Measurements from ENCODE around the gene SRSF7. TPM values are rescaled to one million over a fixed set of nuclear protein-coding genes. Genes with fewer than 3 reads are reported as not detected.

Gene SRSF7
- total RNA-seq, 4 donors from 2014 or later, result 21.5 to 51.4 (median 34.1) TPM

GRCh38 chr2:38748391-38748790 is 2.8 kb downstream of the SRSF7 start:
- Histone ChIP-seq H3K4me3 (no peak overlapping the region), H3K9me3 (no peaks in the 10 kb centered on the region), H3K27me3 (no peaks in the 10 kb centered on the region), H3K4me1 (peaks cover 32 to 43% of the 10 kb centered on the region in 2 donors), H3K36me3 (peaks cover 0 to 63% of the 10 kb centered on the region in 2 donors), H3K27ac (peak overlapping the region in 1 of 4 donors; percentile 40)
- no peak for ATAC-seq
- TF ChIP-seq CTCF (IDR thresholded peaks at IDR 0.05 in 4 of 5, conservative IDR thresholded peaks at IDR 0.05 in 1 of 5) (no peak), POLR2A (IDR thresholded peaks at IDR 0.05) (no peak)
- DNase-seq, result no peak
- intact Hi-C loops (cut with DNase I; ENCODE audit: low total_unique reads) (no loop called here), in situ Hi-C loops (cut with MboI; ENCODE audit: low sequenced_read_pairs in 4 of 4) (loop anchor here in 3 of 4 donors (5.0 to 25.0 kb wide), 4 partner anchors 154 to 436 kb away; partner anchors contain the start of gene ATL2 (in 1 of the 3))

GRCh38 chr2:38747819-38748218 is 3.3 kb downstream of the SRSF7 start:
- no peaks in the 10 kb centered on the region for H3K27me3 ChIP-seq
- ATAC-seq (no peak), DNase-seq (no peak)
- H3K27ac ChIP-seq, result peak overlapping the region in 1 of 4 donors; percentile 40
- in situ Hi-C loops (cut with MboI; ENCODE audit: low sequenced_read_pairs in 4 of 4), result loop anchor here in 3 of 4 donors (5.0 to 25.0 kb wide), 4 partner anchors 153 to 436 kb away; partner anchors contain the start of gene ATL2 (in 1 of the 3)
- peaks cover 32 to 46% of the 10 kb centered on the region in 2 donors for H3K4me1 ChIP-seq
- no peaks in the 10 kb centered on the region for H3K9me3 ChIP-seq
- TF ChIP-seq POLR2A (IDR thresholded peaks at IDR 0.05) (no peak), CTCF (IDR thresholded peaks at IDR 0.05 in 4 of 5, conservative IDR thresholded peaks at IDR 0.05 in 1 of 5) (no peak)
- H3K4me3 ChIP-seq, result no peak overlapping the region
- H3K36me3 ChIP-seq, result peaks cover 0 to 66% of the 10 kb centered on the region in 2 donors
- intact Hi-C loops (cut with DNase I; ENCODE audit: low total_unique reads), result no loop called here

GRCh38 chr2:38747007-38747424 is 4.1 kb downstream of the SRSF7 start:
- H3K27ac ChIP-seq, result peak overlapping the region in 2 of 4 donors; percentile 15 to 40
- H3K4me1 ChIP-seq, result peaks cover 32 to 46% of the 10 kb centered on the region in 2 donors
- peaks cover 0 to 66% of the 10 kb centered on the region in 2 donors for H3K36me3 ChIP-seq
- no peak overlapping the region for H3K4me3 ChIP-seq
- no peak for TF ChIP-seq POLR2A (IDR thresholded peaks at IDR 0.05)
- no peak for TF ChIP-seq CTCF (IDR thresholded peaks at IDR 0.05 in 4 of 5, conservative IDR thresholded peaks at IDR 0.05 in 1 of 5)
- no peaks in the 10 kb centered on the region for H3K9me3 ChIP-seq
- H3K27me3 ChIP-seq, result no peaks in the 10 kb centered on the region
- in situ Hi-C loops (cut with MboI; ENCODE audit: low sequenced_read_pairs in 4 of 4) (loop anchor here in 3 of 4 donors (5.0 to 25.0 kb wide), 4 partner anchors 152 to 435 kb away; partner anchors contain the start of gene ATL2 (in 1 of the 3)), intact Hi-C loops (cut with DNase I; ENCODE audit: low total_unique reads) (no loop called here)
- DNase-seq, result no peak
- ATAC-seq, result no peak

- Histone ChIP-seq H3K4me3 (no peak overlapping the region), H3K27me3 (no peaks in the 10 kb centered on the region), H3K4me1 (peaks cover 28 to 54% of the 10 kb centered on the region in 2 donors), H3K9me3 (no peaks in the 10 kb centered on the region), H3K36me3 (peaks cover 0 to 66% of the 10 kb centered on the region in 2 donors), H3K27ac (peak overlapping the region in 1 of 4 donors; percentile 11)
- no peak for DNase-seq
- TF ChIP-seq POLR2A (IDR thresholded peaks at IDR 0.05), result no peak
- TF ChIP-seq CTCF (IDR thresholded peaks at IDR 0.05 in 4 of 5, conservative IDR thresholded peaks at IDR 0.05 in 1 of 5), result no peak
- intact Hi-C loops (cut with DNase I; ENCODE audit: low total_unique reads) (no loop called here), in situ Hi-C loops (cut with MboI; ENCODE audit: low sequenced_read_pairs in 4 of 4) (loop anchor here in 3 of 4 donors (5.0 to 25.0 kb wide), 4 partner anchors 150 to 433 kb away; partner anchors contain the start of gene ATL2 (in 1 of the 3))
- ATAC-seq, result no peak
Observed at GRCh38 chr2:38745267-38745666, 5.9 kb downstream of the SRSF7 start.
